ENCODE results near the gene FA2H.
"Not testable (repeated sequence)": the region's sequence is repeated elsewhere in the genome, so short reads cannot be mapped to it uniquely, and the experiment has no call there.

FA2H gene

GRCh38 chr16:74723256-74723655 lies 51.4 kb downstream of the FA2H start:
- TF ChIP-seq CTCF (IDR thresholded peaks at IDR 0.05; ENCODE audit: control insufficient read depth, insufficient read depth, low read depth, low read length, missing control alignments): no peak
- no peak for DNase-seq (ENCODE audit: low read depth)
- H3K4me3 ChIP-seq (ENCODE audit: control insufficient read depth, low read depth, low read length): no peak overlapping the region

GRCh38 chr16:74722156-74722555 lies 52.5 kb downstream of the FA2H start:
- DNase-seq (ENCODE audit: low read depth); H3K4me3 ChIP-seq (ENCODE audit: control insufficient read depth, low read depth, low read length): not testable (repeated sequence)

- no peak overlapping the region for H3K4me3 ChIP-seq (ENCODE audit: control insufficient read depth, low read depth, low read length)
- TF ChIP-seq CTCF (IDR thresholded peaks at IDR 0.05; ENCODE audit: control insufficient read depth, insufficient read depth, low read depth, low read length, missing control alignments): no peak
- no peak for DNase-seq (ENCODE audit: low read depth)
Observed at GRCh38 chr16:74721716-74722115, 52.9 kb downstream of the FA2H start.

GRCh38 chr16:74720579-74720978 lies 54.0 kb downstream of the FA2H start:
- no peak for TF ChIP-seq CTCF (IDR thresholded peaks at IDR 0.05; ENCODE audit: control insufficient read depth, insufficient read depth, low read depth, low read length, missing control alignments)
- no peak for DNase-seq (ENCODE audit: low read depth)
- H3K4me3 ChIP-seq (ENCODE audit: control insufficient read depth, low read depth, low read length): no peak overlapping the region

- DNase-seq (ENCODE audit: low read depth): no peak
- H3K4me3 ChIP-seq (ENCODE audit: control insufficient read depth, low read depth, low read length): no peak overlapping the region
- no peak for TF ChIP-seq CTCF (IDR thresholded peaks at IDR 0.05; ENCODE audit: control insufficient read depth, insufficient read depth, low read depth, low read length, missing control alignments)
Observed at GRCh38 chr16:74718741-74719610, 55.6 kb downstream of the FA2H start.

- TF ChIP-seq CTCF (IDR thresholded peaks at IDR 0.05; ENCODE audit: control insufficient read depth, insufficient read depth, low read depth, low read length, missing control alignments): no peak
- no peak overlapping the region for H3K4me3 ChIP-seq (ENCODE audit: control insufficient read depth, low read depth, low read length)
- no peak for DNase-seq (ENCODE audit: low read depth)
Observed at GRCh38 chr16:74718140-74718539, 56.5 kb downstream of the FA2H start.

- DNase-seq (ENCODE audit: low read depth): no peak
- H3K4me3 ChIP-seq (ENCODE audit: control insufficient read depth, low read depth, low read length): no peak overlapping the region
- TF ChIP-seq CTCF (IDR thresholded peaks at IDR 0.05; ENCODE audit: control insufficient read depth, insufficient read depth, low read depth, low read length, missing control alignments): no peak
Observed at GRCh38 chr16:74717367-74717766, 57.3 kb downstream of the FA2H start.

All from AG09309 (cell line).